GM21390 (cell line): Measurements from ENCODE around the gene PTPRN2.
"Not testable (repeated sequence)": the region's sequence is repeated elsewhere in the genome, so short reads cannot be mapped to it uniquely, and the experiment has no call there.

Experiments
- ATAC-seq: cut with Tn5 transposase; IDR thresholded peaks from one replicate; pipeline ENCODE4 v1.9.1; 2021; ENCODE audit not compliant: unreplicated experiment

PTPRN2 gene

DNA sequence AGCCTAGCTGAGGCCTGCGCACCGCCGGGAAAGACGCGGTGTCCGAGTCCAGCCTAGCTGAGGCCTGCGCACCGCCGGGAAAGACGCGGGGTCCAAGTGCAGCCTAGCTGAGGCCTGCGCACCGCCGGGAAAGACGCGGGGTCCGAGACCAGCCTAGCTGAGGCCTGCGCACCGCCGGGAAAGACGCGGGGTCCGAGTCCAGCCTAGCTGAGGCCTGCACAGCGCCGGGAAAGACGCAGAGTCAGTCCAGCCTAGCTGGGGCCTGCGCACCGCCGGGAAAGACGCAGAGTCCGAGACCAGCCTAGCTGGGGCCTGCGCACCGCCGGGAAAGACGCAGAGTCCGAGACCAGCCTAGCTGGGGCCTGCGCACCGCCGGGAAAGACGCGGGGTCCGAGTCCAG lies 161.9 kb downstream of the PTPRN2 start:
- not testable (repeated sequence) for ATAC-seq

DNA sequence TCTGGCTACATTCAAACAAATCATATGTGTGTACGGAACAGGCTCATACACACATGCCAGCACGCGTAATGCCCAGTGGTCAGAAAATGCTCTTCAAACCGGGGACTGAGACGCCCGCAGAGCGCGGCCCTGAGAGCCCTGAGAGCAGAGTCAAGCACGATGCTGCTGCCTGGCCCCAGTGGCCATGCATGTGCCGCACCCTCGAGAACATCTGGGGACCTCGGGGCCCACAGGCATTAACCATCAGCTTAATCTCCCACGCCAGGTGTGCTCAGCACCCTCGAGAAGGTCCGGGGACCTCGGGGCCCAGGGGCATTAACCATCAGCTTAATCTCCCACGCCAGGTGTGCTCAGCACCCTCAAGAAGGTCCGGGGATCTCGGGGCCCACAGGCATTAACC lies 163.1 kb downstream of the PTPRN2 start:
- ATAC-seq: no peak

- no peak for ATAC-seq
Measured at GRCh38 chr7:158424011-158424410, 163.6 kb downstream of the PTPRN2 start.

DNA sequence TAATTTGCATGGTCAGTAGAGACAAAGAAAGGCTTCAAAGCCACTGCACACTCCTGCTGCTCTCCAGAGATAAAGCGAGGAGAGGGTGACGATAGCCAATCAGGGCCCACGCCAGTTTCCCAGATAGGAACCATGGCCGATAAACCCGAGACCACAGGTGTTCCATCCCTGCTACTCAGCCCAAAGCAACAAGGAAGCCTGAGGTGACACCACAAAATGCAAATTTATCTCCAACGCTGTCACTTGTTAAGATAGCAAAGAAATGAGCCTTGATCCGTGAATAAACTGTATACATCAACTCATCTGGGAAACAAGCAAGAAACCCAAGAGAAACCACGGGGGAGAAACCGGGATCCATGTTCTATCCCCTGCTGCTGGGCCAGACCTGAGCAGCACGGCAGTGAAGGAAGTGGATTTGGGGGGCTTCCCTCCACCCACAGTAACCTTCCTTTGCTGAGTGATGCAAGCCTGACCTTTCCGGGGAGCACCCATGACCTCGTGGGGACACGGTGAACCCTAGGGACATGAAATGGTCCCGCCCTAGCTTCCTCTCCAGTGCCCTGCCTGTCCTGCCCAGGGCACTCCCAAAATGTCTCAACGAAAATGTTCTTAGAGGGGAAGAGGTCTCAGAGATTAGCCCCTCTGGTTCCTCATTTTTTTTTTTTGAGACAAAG lies 164.6 kb downstream of the PTPRN2 start:
- no peak for ATAC-seq

GRCh38 chr7:158422196-158422886 lies 165.3 kb downstream of the PTPRN2 start:
- ATAC-seq: no peak

GRCh38 chr7:158421361-158421760 lies 166.3 kb downstream of the PTPRN2 start:
- no peak for ATAC-seq

- ATAC-seq: no peak
Measured at GRCh38 chr7:158420591-158421340, 166.9 kb downstream of the PTPRN2 start.

DNA sequence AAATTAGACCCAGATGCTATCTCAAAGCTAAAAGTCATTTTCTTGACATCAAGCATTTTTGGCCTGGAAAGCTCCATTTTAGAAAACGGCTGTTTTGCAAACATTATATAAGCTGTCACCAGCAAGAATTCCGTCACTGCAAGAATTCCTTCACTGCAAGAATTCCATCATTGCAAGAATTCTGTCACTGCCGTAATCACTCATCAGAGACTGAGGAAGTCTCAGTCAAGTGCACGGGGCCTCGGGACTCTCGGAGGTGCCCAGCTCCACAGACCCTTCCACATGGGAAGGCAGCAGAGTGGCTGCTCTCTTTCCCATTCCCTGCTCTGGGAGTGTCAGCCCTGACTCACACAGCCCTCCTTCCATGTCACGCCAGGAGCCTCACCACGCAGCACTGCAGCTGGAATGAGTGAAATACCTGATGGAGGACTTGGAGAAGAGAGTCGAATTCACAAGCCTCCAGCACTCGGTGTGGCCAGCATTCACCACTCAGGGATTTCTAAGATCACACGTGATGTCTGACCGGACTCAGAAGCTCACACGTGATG lies 168.3 kb downstream of the PTPRN2 start:
- ATAC-seq: no peak

- not testable (repeated sequence) for ATAC-seq
Measured at GRCh38 chr7:158418395-158418794, 169.2 kb downstream of the PTPRN2 start.

- ATAC-seq: no peak
Measured at GRCh38 chr7:158416283-158416933, 171.2 kb downstream of the PTPRN2 start.

- ATAC-seq: no peak
Measured at GRCh38 chr7:158415316-158415715, 172.3 kb downstream of the PTPRN2 start.

DNA sequence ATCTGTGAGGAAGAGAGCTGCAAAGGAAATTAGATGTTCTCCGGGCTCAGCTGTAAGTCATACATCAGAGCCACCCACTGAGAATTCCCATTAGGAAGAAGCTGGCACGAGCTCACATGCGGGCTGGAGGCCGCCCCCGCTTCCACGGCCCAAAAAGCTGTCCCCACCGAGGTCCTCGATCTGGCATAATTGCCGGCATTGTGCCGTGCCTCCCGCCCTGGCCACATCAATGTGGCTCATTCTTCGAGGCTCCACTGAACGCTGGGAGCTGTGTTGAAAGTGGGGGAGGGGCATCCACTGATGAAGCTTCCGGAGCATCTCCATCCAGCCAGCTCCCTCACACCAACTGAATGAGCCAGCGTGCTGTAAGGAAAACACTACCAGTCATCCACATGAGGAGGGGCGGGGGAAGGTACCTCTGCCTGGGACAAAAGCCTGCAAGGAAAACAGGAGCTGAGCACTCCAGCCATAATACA lies 173.1 kb downstream of the PTPRN2 start:
- ATAC-seq: no peak

GRCh38 chr7:158414002-158414401 lies 173.6 kb downstream of the PTPRN2 start:
- ATAC-seq: no peak

GRCh38 chr7:158411232-158411950 lies 176.2 kb downstream of the PTPRN2 start:
- ATAC-seq: no peak

- no peak for ATAC-seq
Measured at GRCh38 chr7:158410720-158411119, 176.9 kb downstream of the PTPRN2 start.

DNA sequence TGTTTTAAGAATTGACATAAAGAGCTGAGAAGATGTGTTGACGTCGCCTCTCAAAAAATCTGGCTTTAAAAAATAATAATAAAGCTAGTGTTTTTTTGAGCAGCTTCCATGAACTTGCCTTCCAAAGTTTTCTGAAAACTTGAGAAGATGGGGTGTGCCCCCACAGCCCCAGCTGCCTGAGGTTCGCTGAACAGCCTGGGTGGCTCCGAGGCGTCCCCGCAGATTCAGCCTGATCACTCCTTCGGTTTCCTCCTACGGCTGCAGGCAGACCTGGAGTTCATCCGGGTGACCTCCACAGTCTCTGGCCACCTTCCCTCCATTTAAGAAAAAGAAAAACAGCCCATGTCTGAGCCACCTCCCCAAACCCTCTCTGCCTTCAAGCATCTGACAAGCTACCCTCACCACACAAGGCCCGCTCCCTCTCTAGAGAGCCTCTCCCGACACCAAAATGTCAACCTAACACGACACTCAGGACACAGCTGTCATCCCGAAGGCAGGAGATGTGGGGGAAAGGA lies 177.8 kb downstream of the PTPRN2 start:
- ATAC-seq: no peak

DNA sequence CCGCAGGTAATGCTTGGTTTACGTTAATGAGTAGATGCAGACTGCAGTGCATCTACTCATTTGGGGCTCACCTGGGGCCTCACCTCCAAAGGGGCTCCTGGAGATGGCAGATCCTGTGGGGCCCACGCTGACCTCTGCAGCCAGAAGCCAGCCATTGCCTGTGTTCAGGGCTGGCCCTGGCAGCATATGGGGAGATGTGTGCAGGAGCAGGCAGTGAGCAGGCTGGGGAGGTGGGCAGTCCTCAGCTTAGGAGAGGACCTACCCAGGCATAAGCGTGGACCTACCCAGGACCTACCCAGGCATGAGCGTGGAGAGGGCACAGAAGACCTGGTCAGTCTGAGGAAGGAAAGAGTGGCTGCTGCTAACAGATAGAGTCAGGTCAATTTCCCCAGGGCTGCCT lies 178.5 kb downstream of the PTPRN2 start:
- ATAC-seq: no peak

- ATAC-seq: no peak
Measured at GRCh38 chr7:158408318-158408920, 179.2 kb downstream of the PTPRN2 start.

DNA sequence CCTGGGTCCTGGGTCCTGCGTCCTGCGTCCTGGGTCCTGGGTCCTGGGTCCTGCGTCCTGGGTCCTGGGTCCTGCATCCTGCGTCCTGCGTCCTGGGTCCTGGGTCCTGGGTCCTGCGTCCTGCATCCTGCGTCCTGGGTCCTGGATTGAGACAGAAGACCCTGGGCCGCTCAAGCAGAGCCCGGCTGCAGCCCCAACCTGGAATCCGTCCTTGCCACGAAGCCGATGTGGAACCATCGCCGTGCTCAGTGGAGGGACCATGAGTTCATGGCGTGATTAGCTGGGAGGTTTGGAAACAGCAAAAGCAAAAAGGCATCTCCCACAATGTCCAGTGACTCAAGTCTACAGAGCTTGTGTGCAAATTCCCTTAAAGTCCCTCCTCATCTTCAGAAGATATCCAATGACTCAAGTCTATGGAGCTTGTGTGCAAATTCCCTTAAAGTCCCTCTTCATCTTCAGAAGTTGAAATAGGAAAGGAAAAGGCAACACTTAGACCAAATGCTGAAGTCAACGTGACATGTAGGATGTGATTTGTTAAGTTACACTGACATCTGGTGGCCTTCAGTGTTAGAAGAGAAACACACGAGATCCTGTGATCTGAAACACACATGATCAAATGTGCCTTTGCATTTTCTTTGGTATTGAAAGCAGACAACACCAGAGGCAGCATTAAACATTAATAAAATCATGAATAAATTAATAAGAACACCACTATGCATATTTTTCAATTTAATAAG lies 179.9 kb downstream of the PTPRN2 start:
- no peak for ATAC-seq
